ENCODE measurements around the gene RMDN2. TPM values are rescaled to one million over a fixed set of nuclear protein-coding genes. Genes with fewer than 3 reads are reported as not detected.

Gene RMDN2
- total and polyA plus RNA-seq, 12 donors = 28.5 to 126 (median 55.9) TPM

DNA sequence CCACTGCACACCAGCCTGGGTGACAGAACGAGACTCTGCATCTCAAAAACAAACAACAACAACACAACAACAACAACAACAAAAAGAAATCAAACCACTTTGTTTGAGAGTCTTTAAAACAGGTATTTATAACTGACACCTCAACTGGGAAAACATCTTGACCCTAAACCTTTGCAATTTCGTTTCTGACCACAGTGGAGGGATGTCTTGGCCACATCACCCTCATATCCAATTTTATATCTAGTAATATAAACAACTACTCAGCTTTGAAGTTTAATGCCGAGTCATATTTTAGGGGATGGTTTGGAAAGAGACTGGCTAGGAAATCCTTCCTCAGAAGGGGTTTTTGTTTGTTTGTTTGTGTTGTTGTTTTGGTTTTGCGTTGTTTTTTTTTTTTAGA lies 37.8 kb upstream of the RMDN2 start:
- Histone ChIP-seq H3K4me1 (replicated peaks in 1 of 2) (no peaks in the 10 kb centered on the region), H3K27me3 (no peaks in the 10 kb centered on the region), H3K9me3 (replicated peaks in 1 of 3) (no peaks in the 10 kb centered on the region), H3K36me3 (replicated peaks in 1 of 2) (no peaks in the 10 kb centered on the region), H3K4me3 (no peak overlapping the region), H3K27ac (no peak overlapping the region)
- no peak for DNase-seq
- intact Hi-C loops (cut with DNase I) = no loop called here
- 62 to 77% (median 70%) methylated on average over 4 of the region's 4 CpGs for WGBS, 4 donors
- TF ChIP-seq POLR2A (IDR thresholded peaks at IDR 0.05) = no peak
- TF ChIP-seq, protein P1, sequence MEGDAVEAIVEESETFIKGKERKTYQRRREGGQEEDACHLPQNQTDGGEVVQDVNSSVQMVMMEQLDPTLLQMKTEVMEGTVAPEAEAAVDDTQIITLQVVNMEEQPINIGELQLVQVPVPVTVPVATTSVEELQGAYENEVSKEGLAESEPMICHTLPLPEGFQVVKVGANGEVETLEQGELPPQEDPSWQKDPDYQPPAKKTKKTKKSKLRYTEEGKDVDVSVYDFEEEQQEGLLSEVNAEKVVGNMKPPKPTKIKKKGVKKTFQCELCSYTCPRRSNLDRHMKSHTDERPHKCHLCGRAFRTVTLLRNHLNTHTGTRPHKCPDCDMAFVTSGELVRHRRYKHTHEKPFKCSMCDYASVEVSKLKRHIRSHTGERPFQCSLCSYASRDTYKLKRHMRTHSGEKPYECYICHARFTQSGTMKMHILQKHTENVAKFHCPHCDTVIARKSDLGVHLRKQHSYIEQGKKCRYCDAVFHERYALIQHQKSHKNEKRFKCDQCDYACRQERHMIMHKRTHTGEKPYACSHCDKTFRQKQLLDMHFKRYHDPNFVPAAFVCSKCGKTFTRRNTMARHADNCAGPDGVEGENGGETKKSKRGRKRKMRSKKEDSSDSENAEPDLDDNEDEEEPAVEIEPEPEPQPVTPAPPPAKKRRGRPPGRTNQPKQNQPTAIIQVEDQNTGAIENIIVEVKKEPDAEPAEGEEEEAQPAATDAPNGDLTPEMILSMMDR (IDR thresholded peaks at IDR 0.05) = no peak

DNA sequence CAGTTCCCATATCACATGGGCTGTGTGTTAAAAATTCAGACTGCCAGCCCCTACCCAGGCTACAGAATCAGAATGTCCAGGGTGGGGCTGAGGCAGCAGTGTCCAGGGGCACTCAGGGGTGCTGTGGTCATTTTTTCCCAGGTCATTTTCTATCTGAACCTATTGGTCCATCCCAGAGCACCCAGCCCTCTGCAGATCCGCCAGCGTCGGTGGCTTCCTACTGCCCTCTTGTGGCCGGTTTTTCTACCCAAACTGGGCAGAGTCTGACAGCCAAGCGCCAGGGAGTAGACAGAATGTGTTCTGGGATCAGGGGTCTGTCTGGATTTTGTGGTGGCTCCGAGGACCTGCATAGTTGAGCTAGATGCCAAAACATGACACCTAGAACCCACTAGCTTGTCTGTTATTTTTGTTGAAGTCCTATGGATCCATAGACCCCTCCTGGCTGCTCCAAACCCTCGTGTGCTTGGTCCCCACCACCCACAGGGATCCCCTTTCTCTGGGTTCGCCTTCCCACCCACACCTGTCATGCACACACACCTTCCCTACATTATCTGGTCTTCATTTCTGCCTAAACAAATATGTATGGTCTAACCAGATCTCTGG lies 34.1 kb upstream of the RMDN2 start:
- no peak overlapping the region for H3K27ac ChIP-seq
- H3K4me3 ChIP-seq = no peak overlapping the region
- H3K36me3 ChIP-seq (replicated peaks in 1 of 2) = no peaks in the 10 kb centered on the region
- H3K27me3 ChIP-seq = no peaks in the 10 kb centered on the region
- intact Hi-C loops (cut with DNase I) = no loop called here
- TF ChIP-seq, protein P1 (IDR thresholded peaks at IDR 0.05) = peak; percentile 60 to 77 (median 72)
- no peak for TF ChIP-seq POLR2A (IDR thresholded peaks at IDR 0.05)
- H3K4me1 ChIP-seq (replicated peaks in 1 of 2) = peaks cover 16 to 20% of the 10 kb centered on the region in 2 donors
- no peaks in the 10 kb centered on the region for H3K9me3 ChIP-seq (replicated peaks in 1 of 3)
- 20 to 30% (median 24%) methylated on average over 7 to 8 of the region's 8 CpGs for WGBS, 4 donors
- DNase-seq = peak; percentile 68 to 87 (median 80)

DNA sequence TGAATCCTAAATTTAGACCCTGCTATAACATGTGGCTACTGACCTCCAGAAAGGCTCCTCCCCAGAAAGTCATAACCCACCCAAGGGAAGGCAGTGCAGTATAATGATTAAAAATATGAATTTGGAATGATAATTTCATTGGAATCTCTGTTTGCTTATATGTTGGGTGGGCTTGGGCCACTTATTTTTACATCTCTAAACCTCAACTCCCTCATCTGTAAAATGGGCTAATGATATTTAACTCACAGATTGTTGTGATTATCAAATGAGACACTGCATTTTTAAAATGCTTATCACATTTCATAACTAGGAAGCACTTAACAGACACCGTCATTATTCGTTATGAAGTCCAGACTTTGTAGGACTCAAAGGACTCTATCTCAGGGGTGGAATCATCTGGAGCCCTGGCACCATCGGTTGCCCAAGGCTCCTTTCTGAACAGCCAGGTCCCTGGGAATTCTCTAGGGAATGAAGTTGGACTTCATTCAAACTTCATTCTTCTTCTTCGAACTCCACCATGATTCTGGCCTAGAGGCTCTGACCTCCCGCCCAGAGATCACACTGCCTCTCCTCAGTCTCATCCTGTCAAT lies 33.1 kb upstream of the RMDN2 start:
- Histone ChIP-seq H3K27ac (no peak overlapping the region), H3K9me3 (replicated peaks in 1 of 3) (no peaks in the 10 kb centered on the region), H3K27me3 (no peaks in the 10 kb centered on the region), H3K36me3 (replicated peaks in 1 of 2) (no peaks in the 10 kb centered on the region), H3K4me1 (replicated peaks in 1 of 2) (peaks cover 16 to 20% of the 10 kb centered on the region in 2 donors), H3K4me3 (no peak overlapping the region)
- TF ChIP-seq POLR2A (IDR thresholded peaks at IDR 0.05) = no peak
- TF ChIP-seq, protein P1 (IDR thresholded peaks at IDR 0.05) = no peak
- WGBS, 4 donors = 41 to 76% (median 48%) methylated on average over 5 of the region's 5 CpGs
- intact Hi-C loops (cut with DNase I) = no loop called here
- DNase-seq = no peak

DNA sequence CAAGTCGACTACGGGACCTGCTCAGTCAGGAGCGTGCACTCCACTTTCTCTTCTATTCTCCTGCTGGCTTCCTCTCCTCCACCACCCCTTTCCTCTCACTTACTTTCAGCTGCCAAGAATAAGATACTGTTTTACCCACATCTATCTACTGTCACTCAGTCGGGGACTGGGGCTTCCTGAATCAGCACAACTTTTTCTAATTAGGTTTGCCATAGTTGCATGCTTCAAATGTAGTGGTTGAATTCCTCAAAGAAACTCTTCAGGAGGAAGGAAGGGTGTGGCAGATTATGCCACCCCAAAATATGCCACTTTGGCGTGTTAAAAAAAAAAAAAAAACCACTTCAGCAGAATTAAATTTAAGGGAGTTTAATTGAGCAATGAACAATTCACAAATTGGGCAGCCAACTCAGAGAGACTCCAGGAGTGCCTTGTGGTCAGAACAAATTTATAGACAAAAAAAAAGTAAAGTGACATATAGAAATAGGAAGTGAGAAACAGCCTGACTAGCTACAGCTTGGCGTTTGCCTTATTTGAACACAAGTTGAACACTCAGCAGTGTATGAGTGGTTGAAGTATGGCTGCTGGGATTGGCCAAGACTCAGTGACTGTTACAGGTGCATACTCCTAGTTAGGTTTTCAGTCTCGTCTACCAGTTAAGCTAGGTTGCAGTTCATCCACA lies 32.5 kb upstream of the RMDN2 start:
- H3K4me3 ChIP-seq = no peak overlapping the region
- WGBS, 4 donors = 56 to 62% (median 60%) methylated on average over 7 of the region's 7 CpGs
- no peaks in the 10 kb centered on the region for H3K27me3 ChIP-seq
- peaks cover 16 to 20% of the 10 kb centered on the region in 2 donors for H3K4me1 ChIP-seq (replicated peaks in 1 of 2)
- intact Hi-C loops (cut with DNase I) = no loop called here
- no peak for TF ChIP-seq POLR2A (IDR thresholded peaks at IDR 0.05)
- TF ChIP-seq, protein P1 (IDR thresholded peaks at IDR 0.05) = no peak
- no peaks in the 10 kb centered on the region for H3K9me3 ChIP-seq (replicated peaks in 1 of 3)
- DNase-seq = no peak
- no peaks in the 10 kb centered on the region for H3K36me3 ChIP-seq (replicated peaks in 1 of 2)
- no peak overlapping the region for H3K27ac ChIP-seq
